PFSK-1 (cell line): ENCODE measurements around the gene CBL.

Experiments
- FOXP2 ChIP-seq: optimal IDR thresholded peaks from 2 replicates; pipeline ENCODE3; 2011; ENCODE audit warnings: borderline replicate concordance, control low read depth, inconsistent platforms; ENCODE audit not compliant: insufficient read depth; ENCODE audit errors: extremely low read length, extremely low read depth
- POLR2AphosphoS5 ChIP-seq: IDR thresholded peaks from 2 replicates; pipeline ENCODE4 v1.6.1; 2012; ENCODE audit warnings: low read depth, mild to moderate bottlenecking, control low read depth, low read length, moderate library complexity
- SIN3A ChIP-seq: IDR thresholded peaks from 2 replicates; pipeline ENCODE4 v1.6.1; 2012; ENCODE audit warnings: mild to moderate bottlenecking, low read length, moderate library complexity, borderline replicate concordance; ENCODE audit not compliant: insufficient read depth
- TAF1 ChIP-seq: IDR thresholded peaks from 2 replicates; pipeline ENCODE4 v1.6.1; 2012; ENCODE audit warnings: low read length, control low read depth, borderline replicate concordance; ENCODE audit not compliant: insufficient read depth
- TF ChIP-seq, protein P1 (sequence below), 2 experiments: IDR thresholded peaks; 2 replicates each; pipeline versions ENCODE4 v1.6.1 to v1.8.0; 2011 to 2012; ENCODE audit warnings: low read depth in 2 of 2, low read length in 2 of 2, control low read depth in 1 of 2, inconsistent platforms in 1 of 2, mild to moderate bottlenecking in 1 of 2, moderate library complexity in 1 of 2; ENCODE audit not compliant: insufficient read depth in 1 of 2

CBL gene

DNA sequence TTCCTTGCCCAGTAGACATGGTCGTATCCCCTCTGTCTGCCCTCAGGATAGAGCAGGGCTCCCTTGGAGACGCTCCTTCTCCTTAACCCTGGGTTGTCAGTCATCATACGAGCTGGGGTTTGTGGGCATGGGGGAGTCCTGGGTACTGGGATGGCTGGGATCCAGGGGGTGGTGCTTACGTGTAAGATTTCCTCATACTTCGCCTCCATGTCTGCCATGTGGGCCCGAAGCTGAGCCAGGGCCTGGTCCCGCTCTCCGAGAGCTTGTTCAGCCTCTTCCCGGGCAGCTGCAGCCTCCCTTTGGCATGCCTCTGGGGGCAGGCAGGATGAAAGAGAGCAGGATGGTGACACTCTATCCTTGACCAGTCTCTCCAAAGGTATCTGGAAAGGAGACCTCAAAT is 15.6 kb upstream of the CBL start:
- TF ChIP-seq, protein P1, sequence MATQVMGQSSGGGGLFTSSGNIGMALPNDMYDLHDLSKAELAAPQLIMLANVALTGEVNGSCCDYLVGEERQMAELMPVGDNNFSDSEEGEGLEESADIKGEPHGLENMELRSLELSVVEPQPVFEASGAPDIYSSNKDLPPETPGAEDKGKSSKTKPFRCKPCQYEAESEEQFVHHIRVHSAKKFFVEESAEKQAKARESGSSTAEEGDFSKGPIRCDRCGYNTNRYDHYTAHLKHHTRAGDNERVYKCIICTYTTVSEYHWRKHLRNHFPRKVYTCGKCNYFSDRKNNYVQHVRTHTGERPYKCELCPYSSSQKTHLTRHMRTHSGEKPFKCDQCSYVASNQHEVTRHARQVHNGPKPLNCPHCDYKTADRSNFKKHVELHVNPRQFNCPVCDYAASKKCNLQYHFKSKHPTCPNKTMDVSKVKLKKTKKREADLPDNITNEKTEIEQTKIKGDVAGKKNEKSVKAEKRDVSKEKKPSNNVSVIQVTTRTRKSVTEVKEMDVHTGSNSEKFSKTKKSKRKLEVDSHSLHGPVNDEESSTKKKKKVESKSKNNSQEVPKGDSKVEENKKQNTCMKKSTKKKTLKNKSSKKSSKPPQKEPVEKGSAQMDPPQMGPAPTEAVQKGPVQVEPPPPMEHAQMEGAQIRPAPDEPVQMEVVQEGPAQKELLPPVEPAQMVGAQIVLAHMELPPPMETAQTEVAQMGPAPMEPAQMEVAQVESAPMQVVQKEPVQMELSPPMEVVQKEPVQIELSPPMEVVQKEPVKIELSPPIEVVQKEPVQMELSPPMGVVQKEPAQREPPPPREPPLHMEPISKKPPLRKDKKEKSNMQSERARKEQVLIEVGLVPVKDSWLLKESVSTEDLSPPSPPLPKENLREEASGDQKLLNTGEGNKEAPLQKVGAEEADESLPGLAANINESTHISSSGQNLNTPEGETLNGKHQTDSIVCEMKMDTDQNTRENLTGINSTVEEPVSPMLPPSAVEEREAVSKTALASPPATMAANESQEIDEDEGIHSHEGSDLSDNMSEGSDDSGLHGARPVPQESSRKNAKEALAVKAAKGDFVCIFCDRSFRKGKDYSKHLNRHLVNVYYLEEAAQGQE (IDR thresholded peaks at IDR 0.05; ENCODE audit: insufficient read depth in 1 of 2, low read depth in 2 of 2, low read length in 2 of 2) = no peak
- no peak for TF ChIP-seq POLR2AphosphoS5
- no peak for TF ChIP-seq SIN3A
- TF ChIP-seq TAF1 = no peak
- no peak for TF ChIP-seq FOXP2

DNA sequence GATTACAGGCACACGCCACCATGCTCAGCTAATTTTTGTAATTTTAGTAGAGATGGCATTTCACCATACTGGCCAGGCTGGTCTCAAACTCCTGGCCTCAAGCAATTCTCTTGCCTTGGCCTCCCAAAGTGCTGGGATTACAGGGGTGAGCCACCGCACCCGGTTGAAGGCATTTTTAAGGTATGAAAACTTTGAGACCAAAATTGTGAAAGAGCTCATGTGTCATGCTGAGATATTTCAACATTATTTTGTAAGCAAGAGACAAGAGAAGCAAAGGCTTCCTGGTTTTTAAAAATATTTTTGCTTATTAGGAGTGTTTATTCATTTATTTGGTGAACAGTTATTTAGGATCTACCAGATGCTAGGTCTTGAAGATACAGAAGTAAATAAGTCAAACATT is 14.0 kb upstream of the CBL start:
- TF ChIP-seq, protein P1 (IDR thresholded peaks at IDR 0.05; ENCODE audit: insufficient read depth in 1 of 2, low read depth in 2 of 2, low read length in 2 of 2) = no peak
- TF ChIP-seq POLR2AphosphoS5 (no peak), TAF1 (no peak), SIN3A (no peak), FOXP2 (no peak)

DNA sequence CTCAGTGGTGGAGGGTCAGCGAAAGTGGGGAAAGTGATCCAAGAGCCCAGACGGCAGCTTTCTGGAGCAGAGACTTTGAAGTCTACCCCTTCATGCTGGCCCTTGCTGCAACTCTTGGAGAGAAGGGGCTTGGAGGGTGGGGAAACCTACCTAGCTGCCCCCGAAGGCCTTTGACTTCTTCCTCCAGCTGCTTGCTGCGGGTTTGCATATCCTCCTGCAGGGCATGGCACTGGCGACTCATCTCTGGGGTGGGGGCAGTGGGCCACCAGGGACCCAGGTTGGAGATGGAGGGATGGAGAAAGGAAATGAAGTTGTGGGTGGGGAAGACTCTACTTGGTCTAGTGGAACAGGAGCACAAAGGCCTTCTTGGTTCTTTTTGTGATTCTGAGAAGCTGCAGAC is 13.1 kb upstream of the CBL start:
- TF ChIP-seq TAF1 = no peak
- TF ChIP-seq SIN3A = no peak
- no peak for TF ChIP-seq FOXP2
- no peak for TF ChIP-seq POLR2AphosphoS5
- TF ChIP-seq, protein P1 (IDR thresholded peaks at IDR 0.05; ENCODE audit: insufficient read depth in 1 of 2, low read depth in 2 of 2, low read length in 2 of 2) = no peak

DNA sequence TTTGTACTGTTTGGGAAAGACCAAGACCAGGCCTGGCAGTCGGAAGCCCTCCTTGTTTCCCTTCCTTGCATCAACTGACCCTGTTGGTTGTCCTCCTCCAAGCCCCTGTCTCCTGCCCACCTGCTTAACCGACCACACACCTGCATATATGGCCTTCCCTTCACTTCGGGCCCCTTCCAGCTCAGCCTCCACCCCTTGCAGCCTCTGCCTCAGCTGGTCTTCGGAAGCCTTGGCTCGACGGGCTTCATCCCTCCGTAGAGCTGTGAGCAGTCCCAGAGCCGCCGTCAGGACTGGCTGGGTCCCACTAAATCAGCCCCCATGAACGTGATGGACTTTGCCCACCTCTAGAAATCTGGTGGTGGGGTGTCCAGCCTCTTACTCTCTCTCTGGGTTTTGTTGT is 12.5 kb upstream of the CBL start:
- no peak for TF ChIP-seq FOXP2
- TF ChIP-seq SIN3A = no peak
- TF ChIP-seq POLR2AphosphoS5 = no peak
- TF ChIP-seq, protein P1 (IDR thresholded peaks at IDR 0.05; ENCODE audit: insufficient read depth in 1 of 2, low read depth in 2 of 2, low read length in 2 of 2) = no peak
- TF ChIP-seq TAF1 = no peak
